ENCODE measurements around the gene SLC44A4.
"Not testable (repeated sequence)": the region's sequence is repeated elsewhere in the genome, so short reads cannot be mapped to it uniquely, and the experiment has no call there.

Gene SLC44A4

GRCh38 chr6:31819871-31820299 is 58.9 kb downstream of the SLC44A4 start:
- H3K27ac ChIP-seq (ENCODE audit: low read length): no peak overlapping the region

GRCh38 chr6:31817929-31818511 is 60.8 kb downstream of the SLC44A4 start:
- not testable (repeated sequence) for H3K27me3 ChIP-seq (ENCODE audit: low read depth, low read length); H3K79me2 ChIP-seq (ENCODE audit: low read length); H3K36me3 ChIP-seq (replicated peaks; ENCODE audit: low read depth, low read length); H3K4me3 ChIP-seq (ENCODE audit: low read length); H3K9ac ChIP-seq (ENCODE audit: low read length); H4K20me1 ChIP-seq (ENCODE audit: insufficient read depth, low read length); H3K27ac ChIP-seq (ENCODE audit: low read length); H3K9me3 ChIP-seq (ENCODE audit: insufficient read depth, low read length); H2AFZ ChIP-seq (ENCODE audit: low read depth, low read length); H3K4me2 ChIP-seq (ENCODE audit: low read length)
- peaks cover 23% of the 10 kb centered on the region for H3K4me1 ChIP-seq (ENCODE audit: low read length)

More at GRCh38 chr6:31819871-31820299, 58.9 kb downstream of the SLC44A4 start:
- Histone ChIP-seq H3K4me3 (ENCODE audit: low read length) (no peak overlapping the region), H3K9ac (ENCODE audit: low read length) (no peak overlapping the region), H3K9me3 (ENCODE audit: insufficient read depth, low read length) (no peaks in the 10 kb centered on the region), H4K20me1 (ENCODE audit: insufficient read depth, low read length) (no peaks in the 10 kb centered on the region), H3K4me1 (ENCODE audit: low read length) (peaks cover 21% of the 10 kb centered on the region), H3K79me2 (ENCODE audit: low read length) (no peaks in the 10 kb centered on the region), H3K27me3 (ENCODE audit: low read depth, low read length) (no peaks in the 10 kb centered on the region), H3K4me2 (ENCODE audit: low read length) (no peak overlapping the region), H2AFZ (ENCODE audit: low read depth, low read length) (no peak overlapping the region), H3K36me3 (replicated peaks; ENCODE audit: low read depth, low read length) (no peaks in the 10 kb centered on the region)
- TF ChIP-seq CTCF (IDR thresholded peaks at IDR 0.05; ENCODE audit: low read depth, low read length): no peak
- no peak for TF ChIP-seq EZH2phosphoT487 (IDR thresholded peaks at IDR 0.05; ENCODE audit: low read depth)

- not testable (repeated sequence) for H3K4me2 ChIP-seq (ENCODE audit: low read length); H3K79me2 ChIP-seq (ENCODE audit: low read length); H3K9ac ChIP-seq (ENCODE audit: low read length); H2AFZ ChIP-seq (ENCODE audit: low read depth, low read length); H3K27ac ChIP-seq (ENCODE audit: low read length); H4K20me1 ChIP-seq (ENCODE audit: insufficient read depth, low read length); H3K27me3 ChIP-seq (ENCODE audit: low read depth, low read length); H3K4me3 ChIP-seq (ENCODE audit: low read length); H3K9me3 ChIP-seq (ENCODE audit: insufficient read depth, low read length); H3K36me3 ChIP-seq (replicated peaks; ENCODE audit: low read depth, low read length)
- peaks cover 23% of the 10 kb centered on the region for H3K4me1 ChIP-seq (ENCODE audit: low read length)
- 0 out of 2 replicates have a peak, but pooled peaks have one; percentile 12 for TF ChIP-seq CTCF (IDR thresholded peaks at IDR 0.05; ENCODE audit: low read depth, low read length)
Measured at GRCh38 chr6:31817133-31817928, 61.5 kb downstream of the SLC44A4 start.

GRCh38 chr6:31815025-31815838 is 63.6 kb downstream of the SLC44A4 start, which contains the start of the genes HSPA1A and HSPA1L:
Gene HSPA1A (plus strand): TSS chr6:31815543. CDS start chr6:31815757, 214 bp downstream.
Gene HSPA1L (minus strand): TSS chr6:31815283. CDS start chr6:31811972, 3,311 bp downstream.
- H3K9ac ChIP-seq (ENCODE audit: low read length): peak within 1 kb of the TSS; percentile 17; the same call in 1 of the 2 replicates
- peak within 1 kb of the TSS; percentile 65 for H3K4me2 ChIP-seq (ENCODE audit: low read length)
- H2AFZ ChIP-seq (ENCODE audit: low read depth, low read length): no peak within 1 kb of the TSS; the same call in 1 of the 2 replicates
- H3K36me3 ChIP-seq (replicated peaks; ENCODE audit: low read depth, low read length): no peaks in the 10 kb centered on the region
- H3K4me1 ChIP-seq (ENCODE audit: low read length): peaks cover 16% of the 10 kb centered on the region
- no peaks in the 10 kb centered on the region for H3K79me2 ChIP-seq (ENCODE audit: low read length)
- TF ChIP-seq EZH2phosphoT487 (IDR thresholded peaks at IDR 0.05; ENCODE audit: low read depth): no peak
- H3K9me3 ChIP-seq (ENCODE audit: insufficient read depth, low read length): no peaks in the 10 kb centered on the region
- no peaks in the 10 kb centered on the region for H4K20me1 ChIP-seq (ENCODE audit: insufficient read depth, low read length)
- no peak within 1 kb of the TSS for H3K27ac ChIP-seq (ENCODE audit: low read length)
- H3K27me3 ChIP-seq (ENCODE audit: low read depth, low read length): no peaks in the 10 kb centered on the region
- H3K4me3 ChIP-seq (ENCODE audit: low read length): peak within 1 kb of the TSS; percentile 51

Data from OCI-LY3 (cell line).